HepG2 (cell line): ENCODE results near the gene MAN2A1.

Experiments
- HMGA1 ChIP-seq: sonication (generic); formaldehyde crosslinking; conservative IDR thresholded peaks from 2 replicates; pipeline ENCODE4 v1.4.0; 2020; ENCODE audit warnings: missing genetic modification reagents
- TF ChIP-seq, protein P1 (sequence below): sonication (generic); formaldehyde crosslinking; IDR thresholded peaks from 2 replicates; pipeline ENCODE4 v1.5.0; 2020; ENCODE audit warnings: mild to moderate bottlenecking, missing genetic modification reagents, moderate library complexity

- TF ChIP-seq, protein P1, sequence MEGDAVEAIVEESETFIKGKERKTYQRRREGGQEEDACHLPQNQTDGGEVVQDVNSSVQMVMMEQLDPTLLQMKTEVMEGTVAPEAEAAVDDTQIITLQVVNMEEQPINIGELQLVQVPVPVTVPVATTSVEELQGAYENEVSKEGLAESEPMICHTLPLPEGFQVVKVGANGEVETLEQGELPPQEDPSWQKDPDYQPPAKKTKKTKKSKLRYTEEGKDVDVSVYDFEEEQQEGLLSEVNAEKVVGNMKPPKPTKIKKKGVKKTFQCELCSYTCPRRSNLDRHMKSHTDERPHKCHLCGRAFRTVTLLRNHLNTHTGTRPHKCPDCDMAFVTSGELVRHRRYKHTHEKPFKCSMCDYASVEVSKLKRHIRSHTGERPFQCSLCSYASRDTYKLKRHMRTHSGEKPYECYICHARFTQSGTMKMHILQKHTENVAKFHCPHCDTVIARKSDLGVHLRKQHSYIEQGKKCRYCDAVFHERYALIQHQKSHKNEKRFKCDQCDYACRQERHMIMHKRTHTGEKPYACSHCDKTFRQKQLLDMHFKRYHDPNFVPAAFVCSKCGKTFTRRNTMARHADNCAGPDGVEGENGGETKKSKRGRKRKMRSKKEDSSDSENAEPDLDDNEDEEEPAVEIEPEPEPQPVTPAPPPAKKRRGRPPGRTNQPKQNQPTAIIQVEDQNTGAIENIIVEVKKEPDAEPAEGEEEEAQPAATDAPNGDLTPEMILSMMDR (CRISPR knock-in tag): no peak
- TF ChIP-seq HMGA1 (CRISPR knock-in tag): no peak
Observed at GRCh38 chr5:109792613-109793012, 102.9 kb downstream of the MAN2A1 start.
